HG03520 (cell line): ENCODE measurements around the gene B4GALNT2.
"Not testable (repeated sequence)": the region's sequence is repeated elsewhere in the genome, so short reads cannot be mapped to it uniquely, and the experiment has no call there.

Experiments
- ATAC-seq: cut with Tn5 transposase; IDR thresholded peaks from one replicate; pipeline ENCODE4 v1.9.1; 2021; ENCODE audit warnings: mild to moderate bottlenecking, moderate library complexity; ENCODE audit not compliant: unreplicated experiment

Gene B4GALNT2

GRCh38 chr17:49117587-49118230 lies 14.9 kb upstream of the B4GALNT2 start:
- no peak for ATAC-seq

- no peak for ATAC-seq
Observed at GRCh38 chr17:49120166-49120565, 12.4 kb upstream of the B4GALNT2 start.

DNA sequence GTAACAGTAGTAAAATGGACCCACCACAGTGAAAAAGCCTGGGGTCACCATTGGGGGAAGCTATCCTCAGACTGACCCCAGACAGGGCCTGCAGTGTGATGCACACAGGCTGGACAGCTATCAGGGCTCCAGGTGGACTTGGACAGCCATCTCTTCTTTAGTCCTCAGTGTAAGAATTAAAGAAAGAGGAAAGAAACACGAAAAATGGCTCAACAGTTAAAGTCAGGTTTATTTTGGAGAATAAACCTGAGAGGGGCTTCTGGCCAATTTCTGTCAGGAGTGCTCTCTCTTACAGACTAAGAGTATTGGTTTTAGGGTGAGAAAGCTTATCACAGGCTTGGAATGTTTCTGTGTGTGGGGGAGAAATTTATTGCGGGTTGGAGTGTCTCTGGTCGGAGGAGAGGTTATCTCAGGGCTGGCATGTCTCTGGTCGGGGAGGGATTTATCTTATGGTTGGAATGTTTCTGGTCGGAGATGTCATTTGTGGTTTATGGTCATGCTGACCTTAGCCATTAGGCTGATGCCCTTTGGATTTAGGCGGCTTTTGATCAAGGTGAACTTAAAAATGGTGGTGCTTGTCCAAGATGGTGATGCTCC lies 10.8 kb upstream of the B4GALNT2 start:
- no peak for ATAC-seq

DNA sequence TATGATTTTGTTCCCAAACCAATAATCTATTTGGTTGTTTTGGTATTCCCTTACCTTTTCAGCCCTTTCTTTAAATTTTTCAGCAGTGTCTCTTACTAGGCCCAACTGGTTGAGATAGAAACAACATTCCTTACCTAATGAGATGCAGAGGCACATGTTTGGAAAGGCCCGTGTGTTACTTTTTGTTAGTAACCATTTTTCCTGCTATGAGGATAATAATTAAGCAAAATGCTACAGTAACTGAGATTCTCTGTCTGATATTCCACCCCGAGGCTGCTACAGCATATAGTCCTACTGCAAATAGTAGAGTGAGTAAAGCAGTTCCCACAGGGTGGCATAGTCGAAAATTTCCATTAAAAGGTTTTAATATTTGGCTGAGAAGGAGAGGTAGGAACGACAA lies 10.0 kb upstream of the B4GALNT2 start:
- ATAC-seq: no peak

GRCh38 chr17:49123061-49123460 lies 9.5 kb upstream of the B4GALNT2 start:
- ATAC-seq: no peak

DNA sequence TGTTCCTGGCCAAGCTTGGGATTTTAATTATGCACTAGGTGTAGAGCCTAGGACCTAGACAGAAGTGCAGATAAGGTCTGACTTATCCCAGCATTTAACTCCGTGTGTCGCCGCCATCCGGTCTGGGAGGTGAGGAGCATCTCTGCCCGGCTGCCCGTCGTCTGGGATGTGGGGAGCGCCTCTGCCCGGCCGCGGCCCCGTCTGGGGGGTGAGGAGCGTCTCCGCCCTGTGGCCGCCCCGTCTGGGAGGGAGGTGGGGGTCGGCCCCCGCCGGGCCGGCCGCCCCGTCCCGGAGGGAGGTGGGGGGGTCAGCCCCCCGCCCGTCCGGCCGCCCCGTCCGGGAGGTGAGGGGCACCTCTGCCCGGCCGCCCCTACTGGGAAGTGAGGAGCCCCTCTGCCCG lies 7.1 kb upstream of the B4GALNT2 start:
- ATAC-seq: no peak

- not testable (repeated sequence) for ATAC-seq
Observed at GRCh38 chr17:49126183-49126859, 6.2 kb upstream of the B4GALNT2 start.

GRCh38 chr17:49129359-49129950 lies 3.1 kb upstream of the B4GALNT2 start:
- not testable (repeated sequence) for ATAC-seq

GRCh38 chr17:49130891-49131290 lies 1.7 kb upstream of the B4GALNT2 start:
- no peak for ATAC-seq

- ATAC-seq: no peak
Observed at GRCh38 chr17:49132317-49132698, 261 bp upstream of the B4GALNT2 start.

DNA sequence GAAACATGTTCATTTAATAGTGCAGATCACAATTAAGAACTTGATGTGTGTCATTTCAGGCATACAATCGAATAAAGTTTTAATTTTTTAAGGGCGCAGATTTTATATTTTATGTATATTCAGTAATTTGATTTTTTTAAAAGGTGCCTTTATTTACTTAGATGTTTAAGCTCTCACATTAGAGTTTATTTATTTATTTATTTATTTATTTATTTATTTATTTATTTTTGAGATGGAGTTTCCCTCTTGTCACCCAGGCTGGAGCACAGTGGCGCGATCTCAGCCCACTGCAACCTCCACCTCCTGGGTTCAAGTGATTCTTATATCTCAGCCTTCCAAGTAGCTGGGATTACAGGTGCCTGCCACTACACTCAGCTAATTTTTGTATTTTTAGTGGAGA lies 3.8 kb downstream of the B4GALNT2 start:
- no peak for ATAC-seq

- ATAC-seq: not testable (repeated sequence)
Observed at GRCh38 chr17:49145654-49146053, 13.1 kb downstream of the B4GALNT2 start.

GRCh38 chr17:49146620-49147306 lies 14.2 kb downstream of the B4GALNT2 start:
- ATAC-seq: no peak

GRCh38 chr17:49148171-49148570 lies 15.6 kb downstream of the B4GALNT2 start:
- no peak for ATAC-seq

DNA sequence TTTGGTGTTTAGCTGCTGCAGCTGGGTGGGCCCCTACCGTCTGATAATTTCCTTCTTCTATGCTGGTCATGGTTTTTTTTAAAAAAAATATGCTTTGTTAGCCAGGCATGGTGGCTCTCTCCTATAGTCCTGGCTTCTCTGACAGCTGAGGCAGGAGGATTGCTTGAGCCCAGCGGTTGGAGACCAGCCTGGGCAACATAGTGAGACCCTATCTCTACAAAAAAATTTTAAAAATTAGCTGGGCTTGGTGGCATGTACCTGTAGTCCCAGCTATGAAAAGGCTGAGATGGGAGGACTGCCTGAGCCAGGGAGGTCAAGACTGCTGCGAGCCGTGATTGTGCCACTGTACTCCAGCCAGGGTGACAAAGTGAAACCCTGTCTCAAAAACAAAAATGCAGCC lies 19.4 kb downstream of the B4GALNT2 start:
- no peak for ATAC-seq

DNA sequence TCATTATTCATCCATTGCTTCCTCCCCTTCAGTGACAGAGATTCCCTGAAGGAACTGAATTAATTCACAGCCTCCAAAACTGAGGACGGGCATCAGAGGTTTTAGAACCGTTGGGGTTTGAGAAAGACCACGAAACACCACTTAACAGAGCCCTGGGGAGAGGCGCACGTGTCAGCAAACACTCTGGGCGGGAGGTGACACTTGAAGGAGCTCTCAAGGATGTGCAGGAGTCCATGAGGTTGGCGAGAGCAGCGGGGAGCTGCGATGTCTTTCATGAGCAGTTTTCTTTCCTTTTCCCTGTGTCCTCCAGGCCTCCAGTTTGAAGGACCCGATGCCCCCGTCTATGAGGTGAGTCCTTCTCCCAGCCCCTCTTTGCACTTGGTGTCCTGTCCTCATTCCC lies 23.7 kb downstream of the B4GALNT2 start:
- ATAC-seq: no peak

GRCh38 chr17:49157784-49158183 lies 25.2 kb downstream of the B4GALNT2 start:
- no peak for ATAC-seq

- no peak for ATAC-seq
Observed at GRCh38 chr17:49162866-49163265, 30.3 kb downstream of the B4GALNT2 start.

- ATAC-seq: no peak
Observed at GRCh38 chr17:49165143-49165542, 32.6 kb downstream of the B4GALNT2 start.

DNA sequence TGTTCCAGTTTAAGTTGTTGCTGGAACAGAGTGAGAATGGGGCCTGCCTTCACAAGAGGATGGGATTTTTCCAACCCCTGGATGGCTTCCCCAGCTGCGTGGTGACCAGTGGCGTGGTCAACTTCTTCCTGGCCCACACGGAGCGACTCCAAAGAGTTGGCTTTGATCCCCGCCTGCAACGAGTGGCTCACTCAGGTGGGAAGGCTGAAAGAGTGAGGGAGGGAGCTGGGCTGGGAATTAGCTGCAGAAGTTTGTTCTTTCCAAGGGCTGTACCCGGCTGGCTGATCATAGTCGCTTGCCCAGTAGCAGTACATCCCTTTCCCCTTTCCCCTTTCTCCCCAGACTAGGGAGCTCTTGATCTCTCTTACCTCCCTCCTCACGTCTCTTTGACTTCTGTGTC lies 36.1 kb downstream of the B4GALNT2 start:
- no peak for ATAC-seq

DNA sequence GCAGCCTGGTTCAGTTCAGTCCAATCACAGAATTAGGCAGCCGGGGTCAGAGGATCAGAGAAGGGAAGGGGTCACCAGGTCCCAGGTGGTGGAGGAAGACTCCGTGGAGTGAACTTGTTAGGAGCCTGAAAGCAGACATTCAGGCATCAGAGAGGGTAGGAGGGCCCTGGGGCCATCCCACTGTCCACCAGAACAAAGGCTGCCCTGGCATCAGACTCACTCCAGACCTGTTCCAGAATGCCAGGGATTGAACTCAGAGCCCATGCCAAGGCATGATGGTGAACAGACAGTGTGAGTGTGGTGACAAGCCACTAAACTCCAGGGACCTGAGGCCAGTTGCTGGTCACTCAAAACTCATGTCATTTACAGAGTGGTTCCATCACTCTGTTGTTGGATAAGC lies 37.6 kb downstream of the B4GALNT2 start:
- no peak for ATAC-seq
